NCI-H1436 treated with DMSO at 0.1 percent for 48 hours (cell line): Measurements from ENCODE around the gene RAB39A.

Experiments
- DNase-seq: peaks from one replicate; lab custom pipeline; 2025; lab: John Stamatoyannopoulos, UW

RAB39A gene

GRCh38 chr11:107962181-107962580 lies 33.9 kb downstream of the RAB39A start:
- no peak for DNase-seq

GRCh38 chr11:107963091-107963490 lies 34.8 kb downstream of the RAB39A start:
- no peak for DNase-seq

GRCh38 chr11:107969219-107969618 lies 41.0 kb downstream of the RAB39A start:
- no peak for DNase-seq

GRCh38 chr11:107970049-107970448 lies 41.8 kb downstream of the RAB39A start:
- no peak for DNase-seq

- DNase-seq: no peak
These were observed 45.4 kb downstream of the RAB39A start for GRCh38 chr11:107973641-107974040.

GRCh38 chr11:107988397-107989158 lies 60.3 kb downstream of the RAB39A start:
- peak; percentile 34 for DNase-seq

GRCh38 chr11:107991868-107992414 lies 63.7 kb downstream of the RAB39A start:
- no peak for DNase-seq

- no peak for DNase-seq
These were observed 67.9 kb downstream of the RAB39A start for GRCh38 chr11:107996006-107996776.

- no peak for DNase-seq
These were observed 70.5 kb downstream of the RAB39A start for GRCh38 chr11:107998761-107999160.

- peak; percentile 13 for DNase-seq
These were observed 71.7 kb downstream of the RAB39A start for GRCh38 chr11:107999759-108000455.

GRCh38 chr11:108002476-108002875 lies 74.2 kb downstream of the RAB39A start:
- no peak for DNase-seq

GRCh38 chr11:108003623-108004022 lies 75.4 kb downstream of the RAB39A start:
- no peak for DNase-seq

- DNase-seq: no peak
These were observed 79.6 kb downstream of the RAB39A start for GRCh38 chr11:108007819-108008218.

GRCh38 chr11:108008656-108009496 lies 80.6 kb downstream of the RAB39A start, which contains the start of gene CUL5:
TSS of gene CUL5 (plus strand) at chr11:108008898. CDS start at chr11:108009349, 451 bp downstream.
- peak; percentile 19 for DNase-seq

- DNase-seq: no peak
These were observed 81.5 kb downstream of the RAB39A start for GRCh38 chr11:108009497-108010370.

GRCh38 chr11:108012139-108012725 lies 84.0 kb downstream of the RAB39A start:
- no peak for DNase-seq
